HepG2 (cell line): Measurements from ENCODE around the gene BANP. TPM values are rescaled to one million over a fixed set of nuclear protein-coding genes. Genes with fewer than 3 reads are reported as not detected.
A peak's percentile ranks its signal among the peaks of the same experiment; 100 is the strongest.

Experiments used
- BHLHE40 ChIP-seq: IDR thresholded peaks from 2 replicates; pipeline ENCODE4 v1.6.1; 2011; ENCODE audit warnings: low read length, improper control_type of control experiment
- GATAD1 ChIP-seq: IDR thresholded peaks from 2 replicates; pipeline ENCODE4 v1.6.1; 2016; ENCODE audit warnings: missing genetic modification reagents, missing compliant biosample characterization
- HIC2 ChIP-seq: sonication (generic); formaldehyde crosslinking; IDR thresholded peaks from 2 replicates; pipeline ENCODE4 v1.9.0; 2022; ENCODE audit warnings: low read depth, missing genetic modification reagents
- KDM6A ChIP-seq: IDR thresholded peaks from 2 replicates; pipeline ENCODE4 v1.6.1; 2016; ENCODE audit warnings: low read depth
- MAX ChIP-seq: IDR thresholded peaks from 2 replicates; pipeline ENCODE4 v1.6.1; 2012; ENCODE audit warnings: inconsistent platforms
- NR2F6 ChIP-seq, 2 experiments: IDR thresholded peaks; 2 replicates each; pipeline ENCODE4 v1.6.1; 2016; ENCODE audit warnings: antibody characterized with exemption in 1 of 2, mild to moderate bottlenecking in 1 of 2
- PRDM10 ChIP-seq: sonication (generic); formaldehyde crosslinking; IDR thresholded peaks from 2 replicates; pipeline ENCODE4 v1.4.0; 2020; ENCODE audit warnings: low read depth, missing genetic modification reagents
- REST ChIP-seq, 2 experiments: IDR thresholded peaks; 2 replicates each; pipeline ENCODE4 v1.6.1; 2011 to 2012; ENCODE audit warnings: low read length in 2 of 2, borderline replicate concordance in 1 of 2, low read depth in 1 of 2, mild to moderate bottlenecking in 1 of 2, moderate library complexity in 1 of 2
- RXRB ChIP-seq: IDR thresholded peaks from 2 replicates; pipeline ENCODE4 v1.6.1; 2016; ENCODE audit warnings: borderline replicate concordance, missing genetic modification reagents, missing compliant biosample characterization
- SIN3A ChIP-seq: IDR thresholded peaks from 2 replicates; pipeline ENCODE4 v1.6.1; 2011; ENCODE audit warnings: low read depth, mild to moderate bottlenecking, control low read depth, low read length, borderline replicate concordance
- SP5 ChIP-seq: IDR thresholded peaks from 2 replicates; pipeline ENCODE4 v1.6.1; 2016; ENCODE audit warnings: low read depth, borderline replicate concordance
- ZBTB38 ChIP-seq: sonication (generic); formaldehyde crosslinking; IDR thresholded peaks from 2 replicates; pipeline ENCODE4 v1.5.1; 2020; ENCODE audit warnings: mild to moderate bottlenecking, missing genetic modification reagents
- ZFYVE20 ChIP-seq: sonication (generic); formaldehyde crosslinking; IDR thresholded peaks from 2 replicates; pipeline ENCODE4 v1.8.0; 2023; ENCODE audit warnings: low read depth, mild to moderate bottlenecking, moderate library complexity, missing genetic modification reagents, borderline replicate concordance
- ZNF607 ChIP-seq: sonication (generic); formaldehyde crosslinking; IDR thresholded peaks from 2 replicates; pipeline ENCODE4 v1.5.1; 2020; ENCODE audit warnings: missing genetic modification reagents, mild to moderate bottlenecking, borderline replicate concordance
- ZNF724P ChIP-seq: sonication (generic); formaldehyde crosslinking; IDR thresholded peaks from 2 replicates; pipeline ENCODE4 v1.8.0; 2022; ENCODE audit warnings: missing genetic modification reagents, borderline replicate concordance
- polyA plus RNA-seq, 8 experiments: library from polyadenylated mRNA; depleted of rRNA in 3 of 8; stranded (reverse) in 7 of 8; unstranded in 1 of 8; fragments of >200 nt; fragmentation: Illumina TruSeq in 4 of 8; extraction: Trizol in 4 of 8; gene quantifications; 2 replicates each; pipeline versions ENCODE4 v1.2.1 to v1.2.3, GENCODE V29; 2011 to 2016; ENCODE audit warnings: low read depth in 4 of 8, missing spikeins in 1 of 8, mixed read lengths in 1 of 8; ENCODE audit not compliant: insufficient read depth in 1 of 8
- total RNA-seq, 5 experiments: library from RNA; depleted of rRNA; stranded (reverse); fragments of >200 nt; fragmentation: Illumina TruSeq; extraction: Trizol; gene quantifications; 2 replicates each; pipeline ENCODE4 v1.2.3, GENCODE V29; 2016; ENCODE audit warnings: low read depth in 1 of 5
- TF ChIP-seq, protein P1 (sequence below): sonication (generic); formaldehyde crosslinking; IDR thresholded peaks from 2 replicates; pipeline ENCODE4 v1.8.0; 2023; ENCODE audit warnings: mild to moderate bottlenecking, missing genetic modification reagents

Gene BANP
- total and polyA plus RNA-seq, 2 of the 13 experiments (the other 11 are each of a cell fraction or from before 2014, with no cell fraction given): 20.2 to 23.8 TPM

DNA sequence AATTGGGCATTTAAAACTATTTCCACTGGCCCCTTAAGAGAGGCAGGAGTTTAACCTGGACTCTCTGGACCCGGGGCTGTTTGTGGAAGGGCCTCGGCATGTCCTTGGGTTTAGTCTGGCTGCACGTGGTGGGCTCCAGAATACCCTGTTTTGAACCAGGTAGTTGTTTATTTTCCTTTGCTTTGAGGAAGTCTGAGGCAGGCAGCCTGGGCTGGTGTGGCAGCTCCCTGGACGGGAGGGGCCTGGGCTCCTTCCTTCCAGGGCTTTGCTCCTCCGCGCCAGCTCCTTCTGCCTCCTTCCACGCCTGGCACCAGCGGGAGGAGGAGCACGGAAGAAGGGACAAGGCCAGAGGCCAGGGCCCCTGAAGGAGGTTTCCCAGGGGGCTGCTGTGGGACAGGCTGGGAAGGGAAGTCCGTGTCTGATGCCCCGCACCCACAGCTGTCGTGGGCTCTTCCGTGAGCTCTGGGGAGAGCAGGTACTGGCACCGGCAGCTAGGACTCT is 15.5 kb downstream of the BANP start (continued):
- TF ChIP-seq NR2F6 (IDR thresholded peaks at IDR 0.05) (no peak), NR2F6 (CRISPR knock-in tag; IDR thresholded peaks at IDR 0.05) (no peak), RXRB (CRISPR knock-in tag) (peak; percentile 49; the same call in 1 of the 2 replicates), PRDM10 (CRISPR knock-in tag) (peak; percentile 51; the same call in 1 of the 2 replicates), ZFYVE20 (CRISPR knock-in tag) (no peak), ZNF724P (CRISPR knock-in tag) (peak; percentile 48; the same call in 1 of the 2 replicates), KDM6A (CRISPR knock-in tag) (0 out of 2 replicates have a peak, but pooled peaks have one; percentile 48), ZNF607 (0 out of 2 replicates have a peak, but pooled peaks have one; percentile 68), GATAD1 (CRISPR knock-in tag) (peak; percentile 41; the same call in 1 of the 2 replicates), REST (IDR thresholded peaks at IDR 0.05; ENCODE audit: borderline replicate concordance in 1 of 2, low read depth in 1 of 2, low read length in 2 of 2) (0 out of 4 replicates have a peak, but pooled peaks of 1 of the 2 experiments have one; percentile 12), SIN3A (no peak), MAX (peak; percentile 89), ZBTB38 (CRISPR knock-in tag) (peak; percentile 81), HIC2 (CRISPR knock-in tag) (0 out of 2 replicates have a peak, but pooled peaks have one; percentile 41), SP5 (CRISPR knock-in tag) (0 out of 2 replicates have a peak, but pooled peaks have one; percentile 26), BHLHE40 (no peak)
- TF ChIP-seq, protein P1, sequence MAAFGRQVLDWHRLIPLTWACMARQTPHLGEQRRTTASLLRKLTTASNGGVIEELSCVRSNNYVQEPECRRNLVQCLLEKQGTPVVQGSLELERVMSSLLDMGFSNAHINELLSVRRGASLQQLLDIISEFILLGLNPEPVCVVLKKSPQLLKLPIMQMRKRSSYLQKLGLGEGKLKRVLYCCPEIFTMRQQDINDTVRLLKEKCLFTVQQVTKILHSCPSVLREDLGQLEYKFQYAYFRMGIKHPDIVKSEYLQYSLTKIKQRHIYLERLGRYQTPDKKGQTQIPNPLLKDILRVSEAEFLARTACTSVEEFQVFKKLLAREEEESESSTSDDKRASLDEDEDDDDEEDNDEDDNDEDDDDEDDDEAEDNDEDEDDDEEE (CRISPR knock-in tag): 0 out of 2 replicates have a peak, but pooled peaks have one; percentile 39
